ENCODE data around the gene SON.

- no peak for TF ChIP-seq POLR2A (IDR thresholded peaks at IDR 0.05; ENCODE audit: low read length)
- TF ChIP-seq GATA1 (IDR thresholded peaks at IDR 0.05; ENCODE audit: low read depth, low read length): no peak
These were observed 8.8 kb downstream of the SON start for GRCh38 chr21:33551664-33552063.
